Ishikawa (cell line): ENCODE data around the gene IL1A.

Experiments
- CEBPB ChIP-seq: IDR thresholded peaks from 2 replicates; pipeline ENCODE4 v1.6.1; 2012
- CREB1 ChIP-seq: IDR thresholded peaks from 2 replicates; pipeline ENCODE4 v1.6.1; 2012; ENCODE audit warnings: low read depth
- EGR1 ChIP-seq: IDR thresholded peaks from 2 replicates; pipeline ENCODE4 v1.6.1; 2012
- EP300 ChIP-seq: IDR thresholded peaks from 2 replicates; pipeline ENCODE4 v1.6.1; 2012; ENCODE audit warnings: borderline replicate concordance
- FOXM1 ChIP-seq: IDR thresholded peaks from 2 replicates; pipeline ENCODE4 v1.6.1; 2012; ENCODE audit warnings: low read depth, borderline replicate concordance
- NFIC ChIP-seq: IDR thresholded peaks from 2 replicates; pipeline ENCODE4 v1.6.1; 2012
- RAD21 ChIP-seq: IDR thresholded peaks from 2 replicates; pipeline ENCODE4 v1.6.1; 2012; ENCODE audit warnings: low read depth
- TAF1 ChIP-seq: IDR thresholded peaks from 2 replicates; pipeline ENCODE4 v1.6.1; 2012; ENCODE audit warnings: low read depth, mild to moderate bottlenecking
- TCF12 ChIP-seq: IDR thresholded peaks from 2 replicates; pipeline ENCODE4 v1.6.1; 2012; ENCODE audit warnings: low read depth
- TEAD4 ChIP-seq: IDR thresholded peaks from 2 replicates; pipeline ENCODE4 v1.6.1; 2012
- YY1 ChIP-seq: IDR thresholded peaks from 2 replicates; pipeline ENCODE4 v1.6.1; 2012; ENCODE audit warnings: low read depth
- ZBTB7A ChIP-seq: IDR thresholded peaks from 2 replicates; pipeline ENCODE4 v1.6.1; 2012; ENCODE audit warnings: low read depth
- TF ChIP-seq, protein P1 (sequence below): IDR thresholded peaks from 2 replicates; pipeline ENCODE4 v1.6.1; 2012
- TF ChIP-seq, protein P2 (sequence below): IDR thresholded peaks from 2 replicates; pipeline ENCODE4 v1.6.1; 2012
- TF ChIP-seq, protein P3 (sequence below): IDR thresholded peaks from 2 replicates; pipeline ENCODE4 v1.6.1; 2012; ENCODE audit warnings: low read depth, mild to moderate bottlenecking

Gene IL1A

DNA sequence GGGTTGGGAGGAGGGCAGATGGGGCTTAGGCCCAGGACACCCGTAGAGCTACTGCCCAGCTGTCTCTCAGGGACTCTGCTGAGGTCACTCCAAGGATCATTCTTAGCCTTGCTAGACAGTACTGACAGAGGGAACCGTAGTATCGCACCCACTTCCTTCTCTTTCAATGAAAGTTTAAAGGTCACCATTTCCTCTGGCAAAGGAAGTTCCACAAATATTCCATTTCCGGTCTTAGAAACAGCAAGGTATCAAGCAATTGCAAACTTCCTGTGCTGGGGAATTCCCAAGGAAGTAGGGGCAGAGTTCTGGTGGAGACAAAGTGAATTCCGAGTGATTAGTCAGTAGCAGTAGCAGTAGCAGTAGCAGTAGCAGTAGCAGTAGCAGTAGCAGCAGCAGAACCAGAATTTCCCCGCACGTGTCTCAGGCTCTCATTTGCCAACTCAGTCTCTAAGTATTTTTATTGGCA is 27.6 kb upstream of the IL1A start:
- TF ChIP-seq TCF12 (no peak), EGR1 (no peak), NFIC (no peak), CEBPB (no peak), FOXM1 (no peak), CREB1 (no peak), EP300 (no peak)
- TF ChIP-seq, protein P1, sequence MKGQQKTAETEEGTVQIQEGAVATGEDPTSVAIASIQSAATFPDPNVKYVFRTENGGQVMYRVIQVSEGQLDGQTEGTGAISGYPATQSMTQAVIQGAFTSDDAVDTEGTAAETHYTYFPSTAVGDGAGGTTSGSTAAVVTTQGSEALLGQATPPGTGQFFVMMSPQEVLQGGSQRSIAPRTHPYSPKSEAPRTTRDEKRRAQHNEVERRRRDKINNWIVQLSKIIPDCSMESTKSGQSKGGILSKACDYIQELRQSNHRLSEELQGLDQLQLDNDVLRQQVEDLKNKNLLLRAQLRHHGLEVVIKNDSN: no peak
- TF ChIP-seq, protein P2, sequence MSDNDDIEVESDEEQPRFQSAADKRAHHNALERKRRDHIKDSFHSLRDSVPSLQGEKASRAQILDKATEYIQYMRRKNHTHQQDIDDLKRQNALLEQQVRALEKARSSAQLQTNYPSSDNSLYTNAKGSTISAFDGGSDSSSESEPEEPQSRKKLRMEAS: no peak

DNA sequence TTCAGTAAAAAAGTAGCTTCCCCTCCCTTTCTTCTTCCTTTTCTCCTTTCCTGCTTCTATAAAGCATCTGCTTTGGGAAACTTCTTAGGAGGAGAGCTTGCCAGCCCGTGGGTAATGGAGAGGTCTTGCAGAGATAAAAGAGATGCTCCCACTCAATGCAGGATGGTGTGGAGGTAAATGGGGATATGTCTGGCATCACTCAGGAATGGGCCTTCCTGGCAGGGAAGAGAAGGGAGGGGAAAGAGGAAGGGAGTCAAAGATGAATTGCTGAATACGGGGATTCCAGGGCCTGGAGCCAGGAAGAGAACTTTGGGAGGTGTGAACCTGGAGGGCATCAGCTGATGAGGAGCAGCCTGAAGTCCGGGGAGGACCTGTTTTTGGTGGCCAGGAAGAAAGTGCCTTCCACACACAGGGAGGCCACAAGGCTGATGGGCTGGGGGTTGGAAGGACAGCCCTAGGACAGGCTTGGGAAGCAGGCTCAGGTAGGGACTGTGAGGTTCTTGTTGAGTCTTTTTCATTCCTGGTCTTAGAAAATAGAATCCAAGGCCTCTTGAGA is 27.1 kb upstream of the IL1A start:
- no peak for TF ChIP-seq ZBTB7A
- TF ChIP-seq, protein P3, sequence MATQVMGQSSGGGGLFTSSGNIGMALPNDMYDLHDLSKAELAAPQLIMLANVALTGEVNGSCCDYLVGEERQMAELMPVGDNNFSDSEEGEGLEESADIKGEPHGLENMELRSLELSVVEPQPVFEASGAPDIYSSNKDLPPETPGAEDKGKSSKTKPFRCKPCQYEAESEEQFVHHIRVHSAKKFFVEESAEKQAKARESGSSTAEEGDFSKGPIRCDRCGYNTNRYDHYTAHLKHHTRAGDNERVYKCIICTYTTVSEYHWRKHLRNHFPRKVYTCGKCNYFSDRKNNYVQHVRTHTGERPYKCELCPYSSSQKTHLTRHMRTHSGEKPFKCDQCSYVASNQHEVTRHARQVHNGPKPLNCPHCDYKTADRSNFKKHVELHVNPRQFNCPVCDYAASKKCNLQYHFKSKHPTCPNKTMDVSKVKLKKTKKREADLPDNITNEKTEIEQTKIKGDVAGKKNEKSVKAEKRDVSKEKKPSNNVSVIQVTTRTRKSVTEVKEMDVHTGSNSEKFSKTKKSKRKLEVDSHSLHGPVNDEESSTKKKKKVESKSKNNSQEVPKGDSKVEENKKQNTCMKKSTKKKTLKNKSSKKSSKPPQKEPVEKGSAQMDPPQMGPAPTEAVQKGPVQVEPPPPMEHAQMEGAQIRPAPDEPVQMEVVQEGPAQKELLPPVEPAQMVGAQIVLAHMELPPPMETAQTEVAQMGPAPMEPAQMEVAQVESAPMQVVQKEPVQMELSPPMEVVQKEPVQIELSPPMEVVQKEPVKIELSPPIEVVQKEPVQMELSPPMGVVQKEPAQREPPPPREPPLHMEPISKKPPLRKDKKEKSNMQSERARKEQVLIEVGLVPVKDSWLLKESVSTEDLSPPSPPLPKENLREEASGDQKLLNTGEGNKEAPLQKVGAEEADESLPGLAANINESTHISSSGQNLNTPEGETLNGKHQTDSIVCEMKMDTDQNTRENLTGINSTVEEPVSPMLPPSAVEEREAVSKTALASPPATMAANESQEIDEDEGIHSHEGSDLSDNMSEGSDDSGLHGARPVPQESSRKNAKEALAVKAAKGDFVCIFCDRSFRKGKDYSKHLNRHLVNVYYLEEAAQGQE: no peak
- no peak for TF ChIP-seq EGR1
- no peak for TF ChIP-seq YY1
- TF ChIP-seq, protein P2: no peak
- TF ChIP-seq CEBPB: no peak
- TF ChIP-seq NFIC: no peak
- no peak for TF ChIP-seq TAF1

GRCh38 chr2:112809112-112809511 is 24.8 kb upstream of the IL1A start:
- TF ChIP-seq TCF12: no peak
- TF ChIP-seq CEBPB: no peak
- no peak for TF ChIP-seq ZBTB7A
- TF ChIP-seq, protein P2: no peak
- TF ChIP-seq CREB1: no peak
- TF ChIP-seq FOXM1: no peak
- TF ChIP-seq RAD21: no peak
- TF ChIP-seq YY1: no peak
- TF ChIP-seq NFIC: no peak
- no peak for TF ChIP-seq EGR1
- TF ChIP-seq, protein P1: no peak
- no peak for TF ChIP-seq TEAD4
- TF ChIP-seq TAF1: no peak
- TF ChIP-seq EP300: no peak
- TF ChIP-seq, protein P3: no peak

DNA sequence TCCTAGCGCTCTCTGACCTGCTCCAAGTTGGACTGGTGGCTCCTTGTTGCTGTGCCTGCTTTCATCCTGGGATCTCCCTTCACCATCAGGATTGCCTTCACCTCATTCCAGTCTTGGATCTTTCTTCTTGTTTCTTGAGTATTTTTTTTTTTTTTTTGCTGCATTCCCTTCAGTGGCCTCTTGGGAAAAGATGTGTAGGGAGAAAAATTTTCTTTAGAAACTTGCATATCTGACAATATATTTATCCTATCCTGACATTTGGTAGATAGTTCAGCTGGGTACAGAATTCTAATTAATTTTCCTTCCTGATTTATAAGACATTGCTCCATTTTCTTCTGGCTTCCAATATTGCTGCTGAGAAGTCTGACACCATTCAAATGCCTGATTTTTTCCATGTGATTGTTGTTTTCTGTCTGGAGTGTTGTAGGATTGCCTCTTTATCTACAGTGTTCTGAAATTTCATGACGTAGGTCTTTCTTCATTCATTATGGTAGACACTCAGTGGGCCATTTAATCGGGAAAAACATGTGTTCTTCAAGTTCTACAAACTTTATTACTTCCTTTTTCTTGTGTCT is 23.0 kb upstream of the IL1A start:
- no peak for TF ChIP-seq RAD21
- TF ChIP-seq EP300: no peak

GRCh38 chr2:112805542-112805941 is 21.2 kb upstream of the IL1A start:
- TF ChIP-seq NFIC (no peak), TAF1 (no peak), ZBTB7A (no peak), FOXM1 (no peak), CEBPB (no peak), RAD21 (no peak), YY1 (no peak), EP300 (no peak), TCF12 (no peak), CREB1 (no peak), EGR1 (no peak), TEAD4 (no peak)
- TF ChIP-seq, protein P2: no peak
- TF ChIP-seq, protein P3: no peak
- TF ChIP-seq, protein P1: no peak
